ENCODE measurements around the gene ASB16. TPM values are rescaled to one million over a fixed set of nuclear protein-coding genes. Genes with fewer than 3 reads are reported as not detected.

ASB16 gene
- polyA plus RNA-seq, 1 of the 3 experiments (the other 2 are of a cell fraction), result not detected

DNA sequence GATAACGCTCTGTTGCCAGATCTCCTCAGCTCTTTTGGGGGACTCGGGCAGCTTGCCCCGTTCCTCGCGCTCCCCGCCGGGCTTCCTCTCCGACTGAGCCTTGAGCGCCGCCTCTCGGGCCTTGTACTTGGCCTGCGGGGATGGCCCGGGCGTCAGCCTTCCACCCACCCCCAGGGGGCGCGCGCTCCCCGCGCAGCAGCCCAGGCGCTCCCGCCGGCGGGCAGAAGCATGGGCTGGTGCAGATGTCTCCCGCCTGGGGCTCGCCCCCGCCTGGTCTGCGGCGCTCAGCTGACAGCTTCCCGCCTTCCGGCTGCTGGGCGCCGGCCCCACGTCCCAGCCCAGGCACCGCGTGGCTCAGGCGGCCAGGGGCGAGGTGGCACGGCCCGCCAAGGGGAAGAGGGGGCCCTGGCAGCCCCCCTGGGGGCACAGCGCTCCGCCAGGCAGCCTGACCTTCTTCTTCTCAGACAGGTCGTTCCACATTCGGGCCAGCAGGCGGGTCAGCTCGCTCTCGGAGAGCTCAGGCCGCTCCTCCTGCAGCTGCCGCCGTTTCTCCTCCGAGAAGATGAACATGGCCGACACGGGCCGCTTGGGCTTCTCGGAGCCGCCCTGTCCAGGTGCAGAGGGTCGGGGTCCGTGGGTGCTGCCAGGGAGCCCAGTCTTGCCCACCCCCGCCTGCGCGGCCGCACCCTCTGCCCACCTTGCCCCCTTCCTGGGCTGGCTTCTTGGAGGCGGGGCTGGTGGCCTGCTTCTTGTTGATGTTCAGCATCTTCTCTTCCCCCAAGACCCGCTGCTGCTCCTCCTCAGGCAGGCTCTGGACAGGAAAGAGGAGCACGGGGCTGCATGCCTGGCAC is 40.1 kb downstream of the ASB16 start (continued):
- TF ChIP-seq, protein P1, sequence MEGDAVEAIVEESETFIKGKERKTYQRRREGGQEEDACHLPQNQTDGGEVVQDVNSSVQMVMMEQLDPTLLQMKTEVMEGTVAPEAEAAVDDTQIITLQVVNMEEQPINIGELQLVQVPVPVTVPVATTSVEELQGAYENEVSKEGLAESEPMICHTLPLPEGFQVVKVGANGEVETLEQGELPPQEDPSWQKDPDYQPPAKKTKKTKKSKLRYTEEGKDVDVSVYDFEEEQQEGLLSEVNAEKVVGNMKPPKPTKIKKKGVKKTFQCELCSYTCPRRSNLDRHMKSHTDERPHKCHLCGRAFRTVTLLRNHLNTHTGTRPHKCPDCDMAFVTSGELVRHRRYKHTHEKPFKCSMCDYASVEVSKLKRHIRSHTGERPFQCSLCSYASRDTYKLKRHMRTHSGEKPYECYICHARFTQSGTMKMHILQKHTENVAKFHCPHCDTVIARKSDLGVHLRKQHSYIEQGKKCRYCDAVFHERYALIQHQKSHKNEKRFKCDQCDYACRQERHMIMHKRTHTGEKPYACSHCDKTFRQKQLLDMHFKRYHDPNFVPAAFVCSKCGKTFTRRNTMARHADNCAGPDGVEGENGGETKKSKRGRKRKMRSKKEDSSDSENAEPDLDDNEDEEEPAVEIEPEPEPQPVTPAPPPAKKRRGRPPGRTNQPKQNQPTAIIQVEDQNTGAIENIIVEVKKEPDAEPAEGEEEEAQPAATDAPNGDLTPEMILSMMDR (IDR thresholded peaks at IDR 0.05), result peak; percentile 62
- TF ChIP-seq, protein P2, sequence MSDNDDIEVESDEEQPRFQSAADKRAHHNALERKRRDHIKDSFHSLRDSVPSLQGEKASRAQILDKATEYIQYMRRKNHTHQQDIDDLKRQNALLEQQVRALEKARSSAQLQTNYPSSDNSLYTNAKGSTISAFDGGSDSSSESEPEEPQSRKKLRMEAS (IDR thresholded peaks at IDR 0.05; ENCODE audit: low read depth), result no peak

DNA sequence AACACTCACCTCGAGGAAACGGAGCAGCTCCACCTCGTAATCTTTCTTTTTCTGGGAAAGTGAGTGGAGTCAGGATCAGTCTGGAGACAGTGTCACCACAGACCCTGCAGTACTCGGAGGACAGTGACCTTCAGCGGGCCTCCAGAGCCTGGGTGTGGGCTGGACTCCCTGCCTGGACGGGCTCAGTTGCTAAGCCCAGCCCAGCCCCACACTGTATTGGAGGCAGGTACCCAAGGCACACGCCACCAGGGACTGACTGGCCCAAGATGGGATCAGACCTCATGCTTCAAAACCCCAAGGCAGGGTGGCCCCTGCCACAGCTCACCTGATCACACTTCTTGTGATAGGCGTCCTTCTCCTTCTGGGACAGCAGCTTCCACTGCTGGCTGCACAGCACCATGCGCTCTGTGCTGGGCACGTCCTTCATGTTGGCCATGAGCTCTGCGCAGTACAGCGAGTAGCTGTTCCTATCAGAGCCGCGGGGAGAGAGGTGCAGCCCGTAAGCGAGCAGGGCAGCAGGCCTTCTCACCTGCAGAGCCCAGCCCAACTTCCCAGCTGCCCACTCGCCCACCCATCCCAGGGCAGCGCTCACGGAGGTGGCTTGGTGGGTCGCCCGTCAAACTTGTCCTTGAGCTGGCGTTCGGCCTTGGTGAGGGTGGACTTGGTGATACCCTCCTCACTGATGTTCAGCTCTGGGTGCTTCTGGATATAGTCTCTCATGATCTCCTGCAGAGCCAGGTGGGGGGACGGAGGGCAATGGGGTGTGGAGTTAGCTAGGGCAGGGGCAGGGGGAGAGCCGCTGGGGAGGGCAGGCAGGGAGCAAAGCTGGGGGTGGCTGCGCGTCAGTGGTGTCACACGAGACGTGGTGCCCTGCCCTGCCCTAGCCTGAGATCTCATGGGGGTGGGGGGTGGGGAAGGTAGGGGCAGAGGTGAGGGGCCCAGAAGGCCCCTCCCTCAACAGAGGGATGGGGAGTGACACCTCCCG is 41.1 kb downstream of the ASB16 start:
- H3K9me3 ChIP-seq, result no peaks in the 10 kb centered on the region
- H3K4me3 ChIP-seq (ENCODE audit: low read depth in 2 of 2, low read length in 1 of 2), result no peak overlapping the region
- peaks cover 52 to 83% of the 10 kb centered on the region in 2 experiments for H3K36me3 ChIP-seq (replicated peaks in 1 of 2; ENCODE audit: control insufficient read depth in 1 of 2, insufficient read depth in 2 of 2, low read length in 1 of 2)
- H3K27ac ChIP-seq (ENCODE audit: low read depth in 2 of 2, low read length in 1 of 2), result no peak overlapping the region
- DNase-seq, result no peak
- peaks cover 15% of the 10 kb centered on the region for H4K20me1 ChIP-seq (ENCODE audit: insufficient read depth)
- no peak overlapping the region for H3K9ac ChIP-seq
- H3F3A ChIP-seq (replicated peaks; ENCODE audit: insufficient read depth), result peaks cover 26% of the 10 kb centered on the region
- H3K4me2 ChIP-seq, result no peak overlapping the region
- 0 out of 4 replicates have a peak, but pooled peaks cover 0 to 4% of the 10 kb centered on the region in 2 experiments for H3K4me1 ChIP-seq (ENCODE audit: control insufficient read depth in 1 of 2, insufficient read depth in 2 of 2, low read depth in 1 of 2, low read length in 1 of 2)
- no peaks in the 10 kb centered on the region for H3K9me2 ChIP-seq
- no peaks in the 10 kb centered on the region for H3K27me3 ChIP-seq (ENCODE audit: insufficient read depth)
- no peak overlapping the region for H2AFZ ChIP-seq (ENCODE audit: low read depth)
- H3K79me2 ChIP-seq (ENCODE audit: insufficient read depth), result peaks cover 18% of the 10 kb centered on the region
- WGBS (ENCODE audit: low lambda C conversion rate), result 96% methylated on average over 28 of the region's 30 CpGs
- CTCF ChIA-PET, result interaction anchor here (0.9 to 6.7 kb wide), 12 partner anchors 8 to 139 kb away, joined by 3 to 57 read pairs (median 8); partner anchors contain the start of genes GRN and UBTF
- POLR2A ChIA-PET, result interaction anchor here (0.7 to 1.3 kb wide), 2 partner anchors 10 to 105 kb away, joined by 3 to 4 read pairs; no protein-coding TSS in a partner anchor
- no peak for TF ChIP-seq RAD21 (IDR thresholded peaks at IDR 0.05; ENCODE audit: low read length)
- TF ChIP-seq TCF12 (IDR thresholded peaks at IDR 0.05), result no peak
- TF ChIP-seq, protein P3, sequence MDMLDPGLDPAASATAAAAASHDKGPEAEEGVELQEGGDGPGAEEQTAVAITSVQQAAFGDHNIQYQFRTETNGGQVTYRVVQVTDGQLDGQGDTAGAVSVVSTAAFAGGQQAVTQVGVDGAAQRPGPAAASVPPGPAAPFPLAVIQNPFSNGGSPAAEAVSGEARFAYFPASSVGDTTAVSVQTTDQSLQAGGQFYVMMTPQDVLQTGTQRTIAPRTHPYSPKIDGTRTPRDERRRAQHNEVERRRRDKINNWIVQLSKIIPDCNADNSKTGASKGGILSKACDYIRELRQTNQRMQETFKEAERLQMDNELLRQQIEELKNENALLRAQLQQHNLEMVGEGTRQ (IDR thresholded peaks at IDR 0.05; ENCODE audit: borderline replicate concordance, low read depth, low read length), result no peak
- TF ChIP-seq CHD2 (IDR thresholded peaks at IDR 0.05; ENCODE audit: low read length, partially characterized antibody), result no peak
- TF ChIP-seq, protein P4, sequence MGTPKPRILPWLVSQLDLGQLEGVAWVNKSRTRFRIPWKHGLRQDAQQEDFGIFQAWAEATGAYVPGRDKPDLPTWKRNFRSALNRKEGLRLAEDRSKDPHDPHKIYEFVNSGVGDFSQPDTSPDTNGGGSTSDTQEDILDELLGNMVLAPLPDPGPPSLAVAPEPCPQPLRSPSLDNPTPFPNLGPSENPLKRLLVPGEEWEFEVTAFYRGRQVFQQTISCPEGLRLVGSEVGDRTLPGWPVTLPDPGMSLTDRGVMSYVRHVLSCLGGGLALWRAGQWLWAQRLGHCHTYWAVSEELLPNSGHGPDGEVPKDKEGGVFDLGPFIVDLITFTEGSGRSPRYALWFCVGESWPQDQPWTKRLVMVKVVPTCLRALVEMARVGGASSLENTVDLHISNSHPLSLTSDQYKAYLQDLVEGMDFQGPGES (IDR thresholded peaks at IDR 0.05; ENCODE audit: low read depth, low read length), result no peak
- TF ChIP-seq RFX5 (IDR thresholded peaks at IDR 0.05; ENCODE audit: low read length), result no peak
- TF ChIP-seq RXRA (IDR thresholded peaks at IDR 0.05; ENCODE audit: borderline replicate concordance, low read depth), result no peak
- TF ChIP-seq FOXM1 (IDR thresholded peaks at IDR 0.05; ENCODE audit: low read depth), result no peak
- TF ChIP-seq TAF1 (IDR thresholded peaks at IDR 0.05; ENCODE audit: borderline replicate concordance, low read depth, low read length), result no peak
- TF ChIP-seq GATA2 (CRISPR knock-in tag; IDR thresholded peaks at IDR 0.05), result no peak
- no peak for TF ChIP-seq YY1 (IDR thresholded peaks at IDR 0.05; ENCODE audit: low read depth)
- TF ChIP-seq RCOR1 (IDR thresholded peaks at IDR 0.05; ENCODE audit: low read length), result no peak
- no peak for TF ChIP-seq FOXJ3 (CRISPR knock-in tag; IDR thresholded peaks at IDR 0.05)
- TF ChIP-seq, protein P5, sequence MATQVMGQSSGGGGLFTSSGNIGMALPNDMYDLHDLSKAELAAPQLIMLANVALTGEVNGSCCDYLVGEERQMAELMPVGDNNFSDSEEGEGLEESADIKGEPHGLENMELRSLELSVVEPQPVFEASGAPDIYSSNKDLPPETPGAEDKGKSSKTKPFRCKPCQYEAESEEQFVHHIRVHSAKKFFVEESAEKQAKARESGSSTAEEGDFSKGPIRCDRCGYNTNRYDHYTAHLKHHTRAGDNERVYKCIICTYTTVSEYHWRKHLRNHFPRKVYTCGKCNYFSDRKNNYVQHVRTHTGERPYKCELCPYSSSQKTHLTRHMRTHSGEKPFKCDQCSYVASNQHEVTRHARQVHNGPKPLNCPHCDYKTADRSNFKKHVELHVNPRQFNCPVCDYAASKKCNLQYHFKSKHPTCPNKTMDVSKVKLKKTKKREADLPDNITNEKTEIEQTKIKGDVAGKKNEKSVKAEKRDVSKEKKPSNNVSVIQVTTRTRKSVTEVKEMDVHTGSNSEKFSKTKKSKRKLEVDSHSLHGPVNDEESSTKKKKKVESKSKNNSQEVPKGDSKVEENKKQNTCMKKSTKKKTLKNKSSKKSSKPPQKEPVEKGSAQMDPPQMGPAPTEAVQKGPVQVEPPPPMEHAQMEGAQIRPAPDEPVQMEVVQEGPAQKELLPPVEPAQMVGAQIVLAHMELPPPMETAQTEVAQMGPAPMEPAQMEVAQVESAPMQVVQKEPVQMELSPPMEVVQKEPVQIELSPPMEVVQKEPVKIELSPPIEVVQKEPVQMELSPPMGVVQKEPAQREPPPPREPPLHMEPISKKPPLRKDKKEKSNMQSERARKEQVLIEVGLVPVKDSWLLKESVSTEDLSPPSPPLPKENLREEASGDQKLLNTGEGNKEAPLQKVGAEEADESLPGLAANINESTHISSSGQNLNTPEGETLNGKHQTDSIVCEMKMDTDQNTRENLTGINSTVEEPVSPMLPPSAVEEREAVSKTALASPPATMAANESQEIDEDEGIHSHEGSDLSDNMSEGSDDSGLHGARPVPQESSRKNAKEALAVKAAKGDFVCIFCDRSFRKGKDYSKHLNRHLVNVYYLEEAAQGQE (IDR thresholded peaks at IDR 0.05; ENCODE audit: low read depth, low read length), result no peak
- TF ChIP-seq, protein P6, sequence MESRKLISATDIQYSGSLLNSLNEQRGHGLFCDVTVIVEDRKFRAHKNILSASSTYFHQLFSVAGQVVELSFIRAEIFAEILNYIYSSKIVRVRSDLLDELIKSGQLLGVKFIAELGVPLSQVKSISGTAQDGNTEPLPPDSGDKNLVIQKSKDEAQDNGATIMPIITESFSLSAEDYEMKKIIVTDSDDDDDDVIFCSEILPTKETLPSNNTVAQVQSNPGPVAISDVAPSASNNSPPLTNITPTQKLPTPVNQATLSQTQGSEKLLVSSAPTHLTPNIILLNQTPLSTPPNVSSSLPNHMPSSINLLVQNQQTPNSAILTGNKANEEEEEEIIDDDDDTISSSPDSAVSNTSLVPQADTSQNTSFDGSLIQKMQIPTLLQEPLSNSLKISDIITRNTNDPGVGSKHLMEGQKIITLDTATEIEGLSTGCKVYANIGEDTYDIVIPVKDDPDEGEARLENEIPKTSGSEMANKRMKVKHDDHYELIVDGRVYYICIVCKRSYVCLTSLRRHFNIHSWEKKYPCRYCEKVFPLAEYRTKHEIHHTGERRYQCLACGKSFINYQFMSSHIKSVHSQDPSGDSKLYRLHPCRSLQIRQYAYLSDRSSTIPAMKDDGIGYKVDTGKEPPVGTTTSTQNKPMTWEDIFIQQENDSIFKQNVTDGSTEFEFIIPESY (IDR thresholded peaks at IDR 0.05; ENCODE audit: borderline replicate concordance, low read depth), result no peak

All from SK-N-SH (cell line).